IPS-18a (cell line): ENCODE data around the gene ELOVL6.

Experiments
- H3K27ac ChIP-seq: one replicate; pipeline ENCODE4 v1.5.1; 2013; ENCODE audit warnings: low read length
- H3K27me3 ChIP-seq: one replicate; pipeline ENCODE4 v1.6.1; 2013; ENCODE audit warnings: mild to moderate bottlenecking, low read length; ENCODE audit not compliant: control insufficient read depth, insufficient read depth
- H3K36me3 ChIP-seq: one replicate; pipeline ENCODE4 v1.6.1; 2013; ENCODE audit warnings: low read depth, low read length; ENCODE audit not compliant: control insufficient read depth
- H3K4me1 ChIP-seq: one replicate; pipeline ENCODE4 v1.6.1; 2013; ENCODE audit warnings: low read depth, low read length; ENCODE audit not compliant: control insufficient read depth
- H3K4me3 ChIP-seq: one replicate; pipeline ENCODE4 v1.5.1; 2013; ENCODE audit warnings: low read length
- H3K9ac ChIP-seq: one replicate; pipeline ENCODE4 v1.6.1; 2013; ENCODE audit warnings: mild to moderate bottlenecking, low read length, moderate library complexity
- H3K9me3 ChIP-seq: one replicate; pipeline ENCODE4 v1.6.1; 2013; ENCODE audit warnings: low read depth, low read length; ENCODE audit not compliant: control insufficient read depth

Gene ELOVL6

GRCh38 chr4:109996526-109996925 is 201.9 kb downstream of the ELOVL6 start:
- Histone ChIP-seq H3K4me1 (no peaks in the 10 kb centered on the region), H3K9me3 (no peaks in the 10 kb centered on the region), H3K4me3 (no peak overlapping the region), H3K27me3 (no peaks in the 10 kb centered on the region), H3K36me3 (no peaks in the 10 kb centered on the region), H3K9ac (no peak overlapping the region), H3K27ac (no peak overlapping the region)
